ENCODE data around the gene ZNF532.

Gene ZNF532

GRCh38 chr18:58838946-58839345 lies 25.7 kb upstream of the ZNF532 start:
- no peak for TF ChIP-seq CTCF (IDR thresholded peaks at IDR 0.05; ENCODE audit: insufficient read depth, low read depth, low read length, missing control alignments)

GRCh38 chr18:58842978-58843687 lies 21.5 kb upstream of the ZNF532 start:
- no peak for DNase-seq (ENCODE audit: low read depth)
- H3K4me3 ChIP-seq (ENCODE audit: low read depth, low read length): no peak overlapping the region
- TF ChIP-seq CTCF (IDR thresholded peaks at IDR 0.05; ENCODE audit: insufficient read depth, low read depth, low read length, missing control alignments): no peak

More at GRCh38 chr18:58838946-58839345, 25.7 kb upstream of the ZNF532 start:
- no peak for DNase-seq (ENCODE audit: low read depth)
- H3K4me3 ChIP-seq (ENCODE audit: low read depth, low read length): no peak overlapping the region

DNA sequence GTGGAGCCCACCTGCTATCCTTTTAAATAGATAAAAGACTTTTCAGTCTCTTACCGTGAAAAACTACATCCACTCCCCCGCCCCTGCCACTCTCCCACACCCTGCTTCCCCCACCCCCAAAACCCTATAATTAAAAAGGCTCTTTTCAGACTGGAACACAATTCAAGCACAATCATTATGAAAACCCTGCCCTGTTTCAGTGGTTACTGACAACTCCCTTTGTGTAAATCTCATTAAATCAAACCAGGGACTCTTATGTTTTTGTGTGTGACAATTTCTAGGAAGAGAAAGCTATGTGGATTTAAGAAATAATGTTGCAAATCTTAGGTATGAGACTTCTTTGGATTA lies 21.0 kb upstream of the ZNF532 start:
- TF ChIP-seq CTCF (IDR thresholded peaks at IDR 0.05; ENCODE audit: insufficient read depth, low read depth, low read length, missing control alignments): no peak
- no peak overlapping the region for H3K4me3 ChIP-seq (ENCODE audit: low read depth, low read length)
- DNase-seq (ENCODE audit: low read depth): no peak

GRCh38 chr18:58844871-58845270 lies 19.8 kb upstream of the ZNF532 start:
- no peak for TF ChIP-seq CTCF (IDR thresholded peaks at IDR 0.05; ENCODE audit: insufficient read depth, low read depth, low read length, missing control alignments)
- no peak overlapping the region for H3K4me3 ChIP-seq (ENCODE audit: low read depth, low read length)
- DNase-seq (ENCODE audit: low read depth): no peak

GRCh38 chr18:58845928-58846724 lies 18.6 kb upstream of the ZNF532 start:
- DNase-seq (ENCODE audit: low read depth): no peak
- no peak overlapping the region for H3K4me3 ChIP-seq (ENCODE audit: low read depth, low read length)
- no peak for TF ChIP-seq CTCF (IDR thresholded peaks at IDR 0.05; ENCODE audit: insufficient read depth, low read depth, low read length, missing control alignments)

GRCh38 chr18:58847383-58848071 lies 17.1 kb upstream of the ZNF532 start:
- no peak for TF ChIP-seq CTCF (IDR thresholded peaks at IDR 0.05; ENCODE audit: insufficient read depth, low read depth, low read length, missing control alignments)
- no peak overlapping the region for H3K4me3 ChIP-seq (ENCODE audit: low read depth, low read length)
- no peak for DNase-seq (ENCODE audit: low read depth)

All from GM12865 (cell line).